GM12872 (cell line): Measurements from ENCODE around the gene HIVEP3.

Experiments used
- CTCF ChIP-seq: IDR thresholded peaks from 3 replicates; pipeline ENCODE4 v1.5.1; 2011; ENCODE audit warnings: low read depth, mild to moderate bottlenecking, low read length, moderate library complexity; ENCODE audit not compliant: insufficient read depth

The HIVEP3 gene

GRCh38 chr1:41622859-41623732 lies 295.6 kb downstream of the HIVEP3 start:
- TF ChIP-seq CTCF, result no peak

- TF ChIP-seq CTCF, result no peak
Measured at GRCh38 chr1:41622402-41622801, 296.3 kb downstream of the HIVEP3 start.

DNA sequence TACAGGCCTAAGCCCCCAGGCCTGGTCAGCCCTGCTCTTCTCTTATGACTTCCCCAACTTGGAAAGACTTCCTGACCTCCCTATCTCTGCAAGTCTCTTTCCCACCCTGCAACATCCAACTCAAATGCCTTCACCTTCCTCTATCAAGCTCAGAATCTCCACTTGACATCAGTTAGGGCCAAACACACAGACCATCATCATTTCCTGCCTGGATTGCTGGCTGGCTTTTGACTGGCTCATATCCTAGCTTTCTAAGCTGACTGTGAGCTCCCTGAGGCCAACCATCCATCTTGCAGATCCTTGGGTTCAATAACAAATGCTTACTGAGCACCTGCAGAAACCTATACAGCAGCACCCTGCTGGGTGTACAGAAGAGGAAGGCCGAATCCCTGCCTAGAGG lies 296.9 kb downstream of the HIVEP3 start:
- no peak for TF ChIP-seq CTCF

DNA sequence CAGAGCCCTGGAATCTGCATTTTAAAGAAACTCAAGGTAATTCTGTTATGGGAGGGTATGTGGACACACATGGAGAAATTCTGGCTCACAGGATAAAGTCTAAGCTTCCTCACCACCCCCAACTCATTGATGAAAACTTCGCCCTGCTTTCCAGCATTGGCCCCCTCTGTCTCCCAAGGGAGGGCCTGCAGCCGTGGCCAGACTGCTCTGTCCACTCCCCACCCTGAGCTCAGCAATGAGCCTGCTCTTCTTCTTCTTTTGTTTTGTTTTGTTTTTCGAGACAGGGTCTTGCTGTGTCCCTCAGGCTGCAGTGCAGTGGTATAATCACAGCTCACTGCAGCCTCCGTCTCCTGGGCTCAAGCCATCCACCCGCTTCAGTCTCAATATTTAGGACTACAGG lies 297.5 kb downstream of the HIVEP3 start:
- TF ChIP-seq CTCF, result no peak

DNA sequence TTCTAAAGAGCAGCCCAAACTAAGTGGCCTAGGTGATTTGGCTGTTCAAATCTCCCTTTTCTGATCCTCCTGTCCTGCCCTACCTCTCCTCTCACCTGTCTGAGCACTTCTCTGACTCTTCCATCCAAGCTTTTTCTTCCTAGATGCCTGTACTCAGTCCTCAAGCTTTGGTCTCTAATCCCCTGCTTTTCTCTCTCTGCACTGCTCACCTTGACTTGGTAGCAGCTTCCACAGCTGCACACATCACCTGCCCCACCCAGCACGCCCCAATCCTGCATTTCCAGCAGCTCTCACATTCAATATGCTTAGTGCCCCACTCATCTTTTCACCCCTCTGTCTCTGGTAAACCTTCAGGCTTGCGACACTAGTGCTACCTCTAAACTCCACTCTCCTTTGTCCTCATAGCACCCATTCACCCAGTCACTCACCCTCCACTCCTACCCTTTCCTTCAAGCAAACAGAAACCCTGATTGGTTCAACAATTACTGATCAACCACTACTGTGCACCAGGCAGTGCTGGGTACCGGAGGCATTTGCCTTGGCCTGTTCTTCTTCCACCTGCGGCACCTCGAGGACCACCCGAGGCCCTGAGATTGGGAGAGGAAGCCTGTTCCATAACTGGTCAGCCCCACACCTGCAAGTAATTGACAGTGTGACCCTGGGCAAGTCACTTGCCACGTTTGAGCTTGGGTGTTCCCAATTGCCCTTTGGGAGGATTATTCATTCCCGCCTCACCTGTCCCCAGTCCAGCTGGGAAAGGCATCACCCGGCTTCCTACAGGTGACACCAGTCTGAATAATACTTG lies 298.2 kb downstream of the HIVEP3 start:
- TF ChIP-seq CTCF, result no peak

- no peak for TF ChIP-seq CTCF
Measured at GRCh38 chr1:41619511-41620364, 299.0 kb downstream of the HIVEP3 start.

DNA sequence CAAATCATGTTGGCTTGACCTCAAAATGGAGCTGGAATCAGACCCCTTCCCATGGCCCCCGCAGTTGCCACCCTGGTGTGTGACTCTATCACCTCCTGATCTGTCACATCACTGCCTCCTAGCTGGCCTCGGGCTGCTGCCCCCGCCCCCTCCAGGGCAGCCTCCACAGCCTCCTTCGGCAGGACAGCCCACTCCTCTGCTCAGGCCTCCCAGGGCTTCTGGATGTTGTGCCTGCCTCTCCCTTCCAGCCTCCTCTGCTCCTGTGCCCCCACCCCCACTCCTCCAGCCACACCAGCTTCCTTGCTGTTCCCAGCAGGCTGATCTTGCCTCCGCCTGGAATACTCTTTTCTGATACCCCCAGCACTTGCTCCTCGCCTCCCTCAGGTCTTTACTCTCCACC lies 299.9 kb downstream of the HIVEP3 start:
- TF ChIP-seq CTCF, result no peak
